IMR-90 (cell line): ENCODE measurements around the gene RXYLT1. TPM values are rescaled to one million over a fixed set of nuclear protein-coding genes. Genes with fewer than 3 reads are reported as not detected.

ENCODE experiments used
- ATAC-seq: fragments of 200-7000 bp; cut with Tn5 transposase; 2 replicates; pipeline ENCODE4 v1.9.1; 2020; ENCODE audit warnings: low read depth, mild to moderate bottlenecking, moderate library complexity
- BruUV-seq: library from RNA; stranded (reverse); fragments of 400-500 nt; replicated peaks from 2 replicates; lab custom pipeline; 2021; lab: Mats Ljungman, UMichigan
- CTCF ChIA-PET: fragments of 300-600 bp; formaldehyde crosslinking; extraction: SDS; loops from one replicate; lab custom pipeline; 2021; ENCODE audit warnings: antibody characterized with exemption; lab: Yijun Ruan, JAX
- POLR2A ChIA-PET: fragments of 300-600 bp; sonication (Branson Sonifier 250); formaldehyde crosslinking; loops from one replicate; lab custom pipeline; 2022; ENCODE audit warnings: antibody characterized with exemption; ENCODE audit not compliant: unreplicated experiment; lab: Charles Lee
- DNase-seq: peaks from one replicate; pipeline ENCODE4 v3.0.0; 2013
- H2AFZ ChIP-seq: replicated peaks from 2 replicates; pipeline ENCODE3; 2013; ENCODE audit warnings: low read length, mild to moderate bottlenecking; ENCODE audit not compliant: poor library complexity
- H2AK5ac ChIP-seq: 2 replicates; pipeline ENCODE4 v1.6.1; 2013; ENCODE audit warnings: low read depth, low read length, inconsistent platforms
- H2AK9ac ChIP-seq: replicated peaks from 2 replicates; pipeline ENCODE3; 2013; ENCODE audit warnings: mild to moderate bottlenecking, low read depth, low read length, moderate library complexity; ENCODE audit not compliant: poor library complexity
- H2BK120ac ChIP-seq: 2 replicates; pipeline ENCODE4 v1.6.1; 2013; ENCODE audit warnings: low read depth, low read length, inconsistent platforms
- H2BK15ac ChIP-seq: 3 replicates; pipeline ENCODE4 v1.6.1; 2013; ENCODE audit warnings: low read depth, low read length, inconsistent platforms
- H2BK20ac ChIP-seq: 2 replicates; pipeline ENCODE4 v1.6.1; 2013; ENCODE audit warnings: low read depth, mild to moderate bottlenecking, inconsistent platforms, low read length, moderate library complexity
- H2BK5ac ChIP-seq: 2 replicates; pipeline ENCODE4 v1.6.1; 2013; ENCODE audit warnings: mild to moderate bottlenecking, low read depth, low read length, inconsistent platforms; ENCODE audit not compliant: poor library complexity, severe bottlenecking
- H3K14ac ChIP-seq: replicated peaks from 2 replicates; pipeline ENCODE4 v1.6.1; 2013; ENCODE audit warnings: low read depth, low read length, inconsistent platforms
- H3K18ac ChIP-seq: 2 replicates; pipeline ENCODE4 v1.6.1; 2013; ENCODE audit warnings: low read depth, low read length, control low read depth
- H3K23ac ChIP-seq: 2 replicates; pipeline ENCODE4 v1.6.1; 2013; ENCODE audit warnings: low read depth, low read length, inconsistent platforms
- H3K27ac ChIP-seq: 2 replicates; pipeline ENCODE4 v1.5.1; 2013; ENCODE audit warnings: mild to moderate bottlenecking, control low read depth, low read length; ENCODE audit not compliant: insufficient read depth
- H3K27me3 ChIP-seq: 2 replicates; pipeline ENCODE4 v1.6.1; 2013; ENCODE audit warnings: low read length; ENCODE audit not compliant: control insufficient read depth, insufficient read depth
- H3K36me3 ChIP-seq: 2 replicates; pipeline ENCODE4 v1.6.1; 2013; ENCODE audit warnings: low read length, mixed read lengths; ENCODE audit not compliant: control insufficient read depth, insufficient read depth
- H3K4ac ChIP-seq: 2 replicates; pipeline ENCODE4 v1.6.1; 2013; ENCODE audit warnings: low read depth, low read length, inconsistent platforms
- H3K4me1 ChIP-seq: 2 replicates; pipeline ENCODE4 v1.6.1; 2013; ENCODE audit warnings: low read length, mixed read lengths; ENCODE audit not compliant: control insufficient read depth, insufficient read depth
- H3K4me2 ChIP-seq: 2 replicates; pipeline ENCODE4 v1.6.1; 2013; ENCODE audit warnings: low read depth, mild to moderate bottlenecking, control low read depth, low read length, moderate library complexity
- H3K4me3 ChIP-seq: 2 replicates; pipeline ENCODE4 v1.5.1; 2013; ENCODE audit warnings: low read depth, mild to moderate bottlenecking, control low read depth, low read length, moderate library complexity; ENCODE audit not compliant: insufficient read depth
- H3K56ac ChIP-seq: 2 replicates; pipeline ENCODE4 v1.6.1; 2013; ENCODE audit warnings: low read length, inconsistent platforms; ENCODE audit not compliant: insufficient read depth; ENCODE audit errors: extremely low read depth
- H3K79me1 ChIP-seq, 2 experiments: 2 replicates each; pipeline ENCODE4 v1.6.1; 2013; ENCODE audit warnings: low read length in 2 of 2, inconsistent platforms in 1 of 2, low read depth in 1 of 2
- H3K9ac ChIP-seq: 2 replicates; pipeline ENCODE4 v1.6.1; 2013; ENCODE audit warnings: low read depth, low read length, control low read depth
- H3K9me1 ChIP-seq: 2 replicates; pipeline ENCODE4 v1.6.1; 2013; ENCODE audit warnings: low read length, inconsistent platforms; ENCODE audit not compliant: insufficient read depth
- H3K9me3 ChIP-seq: 2 replicates; pipeline ENCODE4 v1.6.1; 2013; ENCODE audit warnings: low read length; ENCODE audit not compliant: control insufficient read depth, insufficient read depth
- H4K20me1 ChIP-seq: 2 replicates; pipeline ENCODE4 v1.6.1; 2013; ENCODE audit warnings: low read length, inconsistent platforms; ENCODE audit not compliant: insufficient read depth
- H4K5ac ChIP-seq: 2 replicates; pipeline ENCODE4 v1.6.1; 2013; ENCODE audit warnings: mild to moderate bottlenecking, low read depth, low read length, control low read depth
- H4K8ac ChIP-seq, 2 experiments: 2 replicates each; pipeline ENCODE4 v1.6.1; 2013; ENCODE audit warnings: low read depth in 2 of 2, low read length in 2 of 2, control low read depth in 1 of 2, inconsistent platforms in 1 of 2
- H4K91ac ChIP-seq: 2 replicates; pipeline ENCODE4 v1.6.1; 2013; ENCODE audit warnings: low read depth, low read length, inconsistent platforms; ENCODE audit not compliant: insufficient read depth
- BHLHE40 ChIP-seq: fragments of 150-350 bp; IDR thresholded peaks from 2 replicates; pipeline ENCODE4 v1.6.1; 2016; ENCODE audit warnings: mild to moderate bottlenecking, low read depth, low read length
- CEBPB ChIP-seq: IDR thresholded peaks from 2 replicates; pipeline ENCODE4 v1.6.1; 2012; ENCODE audit warnings: low read depth, low read length, improper control_type of control experiment
- CHD1 ChIP-seq: IDR thresholded peaks from 2 replicates; pipeline ENCODE4 v1.6.1; 2012; ENCODE audit warnings: low read depth, low read length, improper control_type of control experiment
- ELK1 ChIP-seq: fragments of 150-350 bp; IDR thresholded peaks from 2 replicates; pipeline ENCODE4 v1.6.1; 2016; ENCODE audit warnings: low read depth, mild to moderate bottlenecking, low read length, moderate library complexity, borderline replicate concordance
- FOS ChIP-seq: fragments of 150-350 bp; IDR thresholded peaks from 2 replicates; pipeline ENCODE4 v1.6.1; 2016; ENCODE audit warnings: low read depth, low read length
- MAFK ChIP-seq: IDR thresholded peaks from 2 replicates; pipeline ENCODE4 v1.6.1; 2012; ENCODE audit warnings: low read depth, low read length, improper control_type of control experiment
- MAZ ChIP-seq: IDR thresholded peaks from 2 replicates; pipeline ENCODE4 v1.6.1; 2012; ENCODE audit warnings: low read depth, mild to moderate bottlenecking, low read length, improper control_type of control experiment, moderate library complexity, borderline replicate concordance
- MXI1 ChIP-seq: IDR thresholded peaks from 2 replicates; pipeline ENCODE4 v1.6.1; 2012; ENCODE audit warnings: low read depth, mild to moderate bottlenecking, low read length, moderate library complexity, borderline replicate concordance
- NFE2L2 ChIP-seq: fragments of 150-350 bp; IDR thresholded peaks from 2 replicates; pipeline ENCODE4 v1.6.1; 2016; ENCODE audit warnings: low read depth, mild to moderate bottlenecking, low read length
- POLR2A ChIP-seq: IDR thresholded peaks from 2 replicates; pipeline ENCODE4 v1.6.1; 2012; ENCODE audit warnings: mild to moderate bottlenecking, low read depth, low read length
- RAD21 ChIP-seq: IDR thresholded peaks from 2 replicates; pipeline ENCODE4 v1.6.1; 2012; ENCODE audit warnings: low read length, improper control_type of control experiment
- RCOR1 ChIP-seq: IDR thresholded peaks from 2 replicates; pipeline ENCODE4 v1.6.1; 2012; ENCODE audit warnings: mild to moderate bottlenecking, low read length, improper control_type of control experiment; ENCODE audit not compliant: insufficient replicate concordance
- RFX5 ChIP-seq: IDR thresholded peaks from 2 replicates; pipeline ENCODE4 v1.8.0; 2012; ENCODE audit warnings: low read depth, mild to moderate bottlenecking, low read length, moderate library complexity
- SMC3 ChIP-seq: fragments of 150-350 bp; IDR thresholded peaks from 2 replicates; pipeline ENCODE4 v1.6.1; 2016; ENCODE audit warnings: low read depth, mild to moderate bottlenecking, antibody characterized with exemption, low read length, moderate library complexity
- USF2 ChIP-seq: fragments of 150-350 bp; IDR thresholded peaks from 2 replicates; pipeline ENCODE4 v1.6.1; 2017; ENCODE audit warnings: mild to moderate bottlenecking, antibody characterized with exemption, low read length, low read depth
- WGBS, 2 experiments: methylation state at CpG; one replicate each; pipeline versions ENCODE4 v1.1.5 to v1.1.7; 2013; ENCODE audit warnings: missing lambda C conversion rate in 2 of 2; ENCODE audit not compliant: insufficient read length in 1 of 2; ENCODE audit errors: extremely low coverage in 2 of 2; 5-methylcytosine and 5-hydroxymethylcytosine counted together
- dilution Hi-C: fragments of 300-500 bp; cut with HindIII; formaldehyde crosslinking; loops from one replicate; pipeline ENCODE4 v1.14.3; 2018; ENCODE audit warnings: low sequenced_read_pairs; ENCODE audit not compliant: unreplicated experiment
- in situ Hi-C: fragments of 300-500 bp; cut with MboI; formaldehyde crosslinking; loops from 3 replicates; pipeline ENCODE4 v1.14.3; 2019; ENCODE audit warnings: low sequenced_read_pairs, inconsistent platforms, mixed read lengths
- intact Hi-C: fragments of 100-400 bp; cut with micrococcal nuclease; formaldehyde crosslinking; loops from 2 replicates; pipeline ENCODE4 v1.10.0; 2022
- polyA plus RNA-seq, 3 experiments: library from polyadenylated mRNA; depleted of rRNA; stranded (reverse); fragments of >200 nt; gene quantifications; 2 replicates each; pipeline ENCODE4 v1.2.3, GENCODE V29; 2012; ENCODE audit warnings: low replicate concordance in 1 of 3
- total RNA-seq: library from RNA; depleted of rRNA; stranded (reverse); fragments of >200 nt; gene quantifications from 2 replicates; pipeline ENCODE4 v1.2.3, GENCODE V29; 2012

RXYLT1 gene
- total and polyA plus RNA-seq, 2 of the 4 experiments (the other 2 are of a cell fraction): 9.0 to 9.5 TPM

DNA sequence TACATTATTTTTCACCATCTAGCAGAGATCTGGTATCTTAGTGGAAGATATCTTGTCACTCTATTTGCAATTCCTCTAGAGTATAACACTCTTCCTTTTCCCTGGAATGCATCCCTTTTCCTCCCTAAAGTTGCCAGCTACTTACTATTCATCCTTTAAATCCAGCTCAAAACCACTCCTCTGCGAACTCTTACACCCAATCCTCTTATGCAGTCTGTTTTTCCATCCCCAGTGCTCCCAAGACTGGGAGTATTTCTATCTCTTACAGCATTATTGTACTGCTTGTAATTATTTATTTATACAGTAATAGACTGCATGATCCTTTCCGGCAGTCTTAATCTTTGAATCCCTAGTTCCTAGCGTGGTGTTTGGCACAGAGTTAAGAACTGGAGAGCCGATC lies 61.9 kb downstream of the RXYLT1 start:
- Histone ChIP-seq H3K27ac (no peak overlapping the region), H3K36me3 (peaks cover 2% of the 10 kb centered on the region; the same call in 1 of the 2 replicates), H2AFZ (no peak overlapping the region), H2BK5ac (no peak overlapping the region), H4K91ac (no peak overlapping the region), H3K18ac (no peak overlapping the region), H2BK15ac (no peak overlapping the region; the same call in 2 of the 3 replicates), H3K9ac (no peak overlapping the region), H3K4me2 (no peak overlapping the region), H3K27me3 (no peaks in the 10 kb centered on the region), H2BK20ac (peak overlapping the region; percentile 2; the same call in 1 of the 2 replicates), H2AK5ac (no peak overlapping the region), H4K8ac (no peak overlapping the region; a peak in 1 of 4 replicates), H3K23ac (no peak overlapping the region), H3K9me1 (peaks cover 5% of the 10 kb centered on the region; the same call in 1 of the 2 replicates), H2AK9ac (no peak overlapping the region), H3K4me3 (no peak overlapping the region), H4K5ac (no peak overlapping the region), H4K20me1 (peaks cover 4% of the 10 kb centered on the region; the same call in 1 of the 2 replicates), H3K4me1 (peaks cover 2% of the 10 kb centered on the region; the same call in 1 of the 2 replicates), H3K9me3 (no peaks in the 10 kb centered on the region), H2BK120ac (no peak overlapping the region), H3K14ac (no peak overlapping the region), H3K56ac (no peak overlapping the region), H3K4ac (no peak overlapping the region), H3K79me1 (peaks cover 0 to 13% of the 10 kb centered on the region in 2 experiments; a peak in 2 of 4 replicates)
- DNase-seq (peak; percentile 56), ATAC-seq (no peak)
- ChIA-PET CTCF (interaction anchor here (1.0 kb wide), 1 partner anchor 19 kb away, joined by 3 read pairs; no protein-coding TSS in a partner anchor), POLR2A (no interaction called here)
- dilution Hi-C loops (loop anchor here (25.0 kb wide), 1 partner anchor 421 kb away; no protein-coding TSS in a partner anchor), in situ Hi-C loops (loop anchor here (5.0 to 10.0 kb wide), 2 partner anchors 153 to 416 kb away; no protein-coding TSS in a partner anchor), intact Hi-C loops (loop anchor here (5.0 kb wide), 1 partner anchor 246 kb away; no protein-coding TSS in a partner anchor)
- TF ChIP-seq CHD1 (no peak), NFE2L2 (no peak), BHLHE40 (no peak), SMC3 (no peak), FOS (no peak), ELK1 (no peak), RAD21 (no peak), CEBPB (no peak), MAFK (no peak), RCOR1 (no peak), MXI1 (no peak), RFX5 (no peak), USF2 (no peak), MAZ (no peak), POLR2A (no peak)
- no CpG with 5 or more reads among the region's 4 CpGs for WGBS, 2 experiments
- no TSS peak for BruUV-seq
